ENCODE data around the gene DAPK1.

DNA sequence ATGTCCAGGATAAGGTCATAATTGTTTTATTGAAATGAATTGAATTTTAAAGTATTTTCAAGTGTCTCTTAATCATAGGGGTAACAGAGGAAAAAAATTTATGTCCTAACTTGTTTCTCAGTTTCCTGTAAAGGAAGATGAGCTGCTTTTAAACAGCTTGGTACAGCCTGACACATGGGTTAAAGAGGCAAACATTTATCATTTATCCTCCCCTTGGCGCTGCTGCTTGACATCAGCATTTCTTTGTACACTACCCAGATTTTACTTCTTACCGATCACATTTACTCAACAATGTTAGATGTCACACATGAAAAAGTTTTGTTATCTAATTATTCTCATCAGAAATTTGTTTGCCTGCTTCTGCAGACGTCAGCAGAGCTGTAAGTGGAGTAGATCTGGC lies 148.9 kb downstream of the DAPK1 start:
- TF ChIP-seq, protein P1, sequence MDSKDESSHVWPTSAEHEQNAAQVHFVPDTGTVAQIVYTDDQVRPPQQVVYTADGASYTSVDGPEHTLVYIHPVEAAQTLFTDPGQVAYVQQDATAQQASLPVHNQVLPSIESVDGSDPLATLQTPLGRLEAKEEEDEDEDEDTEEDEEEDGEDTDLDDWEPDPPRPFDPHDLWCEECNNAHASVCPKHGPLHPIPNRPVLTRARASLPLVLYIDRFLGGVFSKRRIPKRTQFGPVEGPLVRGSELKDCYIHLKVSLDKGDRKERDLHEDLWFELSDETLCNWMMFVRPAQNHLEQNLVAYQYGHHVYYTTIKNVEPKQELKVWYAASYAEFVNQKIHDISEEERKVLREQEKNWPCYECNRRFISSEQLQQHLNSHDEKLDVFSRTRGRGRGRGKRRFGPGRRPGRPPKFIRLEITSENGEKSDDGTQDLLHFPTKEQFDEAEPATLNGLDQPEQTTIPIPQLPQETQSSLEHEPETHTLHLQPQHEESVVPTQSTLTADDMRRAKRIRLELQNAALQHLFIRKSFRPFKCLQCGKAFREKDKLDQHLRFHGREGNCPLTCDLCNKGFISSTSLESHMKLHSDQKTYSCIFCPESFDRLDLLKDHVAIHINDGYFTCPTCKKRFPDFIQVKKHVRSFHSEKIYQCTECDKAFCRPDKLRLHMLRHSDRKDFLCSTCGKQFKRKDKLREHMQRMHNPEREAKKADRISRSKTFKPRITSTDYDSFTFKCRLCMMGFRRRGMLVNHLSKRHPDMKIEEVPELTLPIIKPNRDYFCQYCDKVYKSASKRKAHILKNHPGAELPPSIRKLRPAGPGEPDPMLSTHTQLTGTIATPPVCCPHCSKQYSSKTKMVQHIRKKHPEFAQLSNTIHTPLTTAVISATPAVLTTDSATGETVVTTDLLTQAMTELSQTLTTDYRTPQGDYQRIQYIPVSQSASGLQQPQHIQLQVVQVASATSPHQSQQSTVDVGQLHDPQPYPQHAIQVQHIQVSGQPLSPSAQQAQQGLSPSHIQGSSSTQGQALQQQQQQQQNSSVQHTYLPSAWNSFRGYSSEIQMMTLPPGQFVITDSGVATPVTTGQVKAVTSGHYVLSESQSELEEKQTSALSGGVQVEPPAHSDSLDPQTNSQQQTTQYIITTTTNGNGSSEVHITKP (tag by site-specific recombination; IDR thresholded peaks at IDR 0.05) = no peak
- TF ChIP-seq ZBTB21 (tag by site-specific recombination; IDR thresholded peaks at IDR 0.05) (no peak), AEBP2 (tag by site-specific recombination; IDR thresholded peaks at IDR 0.05; ENCODE audit: borderline replicate concordance) (no peak), ZNF132 (tag by site-specific recombination; IDR thresholded peaks at IDR 0.05; ENCODE audit: borderline replicate concordance) (no peak)
- TF ChIP-seq, protein P2, sequence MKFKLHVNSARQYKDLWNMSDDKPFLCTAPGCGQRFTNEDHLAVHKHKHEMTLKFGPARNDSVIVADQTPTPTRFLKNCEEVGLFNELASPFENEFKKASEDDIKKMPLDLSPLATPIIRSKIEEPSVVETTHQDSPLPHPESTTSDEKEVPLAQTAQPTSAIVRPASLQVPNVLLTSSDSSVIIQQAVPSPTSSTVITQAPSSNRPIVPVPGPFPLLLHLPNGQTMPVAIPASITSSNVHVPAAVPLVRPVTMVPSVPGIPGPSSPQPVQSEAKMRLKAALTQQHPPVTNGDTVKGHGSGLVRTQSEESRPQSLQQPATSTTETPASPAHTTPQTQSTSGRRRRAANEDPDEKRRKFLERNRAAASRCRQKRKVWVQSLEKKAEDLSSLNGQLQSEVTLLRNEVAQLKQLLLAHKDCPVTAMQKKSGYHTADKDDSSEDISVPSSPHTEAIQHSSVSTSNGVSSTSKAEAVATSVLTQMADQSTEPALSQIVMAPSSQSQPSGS (tag by site-specific recombination; IDR thresholded peaks at IDR 0.05; ENCODE audit: low read depth) = no peak
- TF ChIP-seq, protein P3, sequence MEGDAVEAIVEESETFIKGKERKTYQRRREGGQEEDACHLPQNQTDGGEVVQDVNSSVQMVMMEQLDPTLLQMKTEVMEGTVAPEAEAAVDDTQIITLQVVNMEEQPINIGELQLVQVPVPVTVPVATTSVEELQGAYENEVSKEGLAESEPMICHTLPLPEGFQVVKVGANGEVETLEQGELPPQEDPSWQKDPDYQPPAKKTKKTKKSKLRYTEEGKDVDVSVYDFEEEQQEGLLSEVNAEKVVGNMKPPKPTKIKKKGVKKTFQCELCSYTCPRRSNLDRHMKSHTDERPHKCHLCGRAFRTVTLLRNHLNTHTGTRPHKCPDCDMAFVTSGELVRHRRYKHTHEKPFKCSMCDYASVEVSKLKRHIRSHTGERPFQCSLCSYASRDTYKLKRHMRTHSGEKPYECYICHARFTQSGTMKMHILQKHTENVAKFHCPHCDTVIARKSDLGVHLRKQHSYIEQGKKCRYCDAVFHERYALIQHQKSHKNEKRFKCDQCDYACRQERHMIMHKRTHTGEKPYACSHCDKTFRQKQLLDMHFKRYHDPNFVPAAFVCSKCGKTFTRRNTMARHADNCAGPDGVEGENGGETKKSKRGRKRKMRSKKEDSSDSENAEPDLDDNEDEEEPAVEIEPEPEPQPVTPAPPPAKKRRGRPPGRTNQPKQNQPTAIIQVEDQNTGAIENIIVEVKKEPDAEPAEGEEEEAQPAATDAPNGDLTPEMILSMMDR (tag by site-specific recombination; IDR thresholded peaks at IDR 0.05) = no peak
